GM12878 (cell line): ENCODE measurements around the gene ANK3. TPM values are rescaled to one million over a fixed set of nuclear protein-coding genes. Genes with fewer than 3 reads are reported as not detected.

Experiments used
- ATAC-seq: fragments of 200-7000 bp; cut with Tn5 transposase; 3 replicates; pipeline ENCODE4 v1.9.1; 2020; ENCODE audit warnings: mild to moderate bottlenecking, moderate library complexity
- BruUV-seq: library from RNA; stranded (reverse); fragments of 400-500 nt; replicated peaks from 2 replicates; lab custom pipeline; 2021; lab: Mats Ljungman, UMichigan
- CTCF ChIA-PET: fragments of 300-600 bp; sonication (Branson Sonifier 250); formaldehyde crosslinking; extraction: SDS; loops from one replicate; lab custom pipeline; 2021; ENCODE audit warnings: inconsistent platforms; lab: Yijun Ruan, JAX
- POLR2A ChIA-PET: fragments of 350-600 bp; formaldehyde crosslinking; extraction: SDS; loops from one replicate; lab custom pipeline; 2021; ENCODE audit warnings: inconsistent platforms; lab: Charles Lee
- RAD21 ChIA-PET: fragments of 300-600 bp; sonication (Branson Sonifier 250); formaldehyde crosslinking; loops from one replicate; lab custom pipeline; 2023; ENCODE audit warnings: antibody characterized with exemption; ENCODE audit not compliant: unreplicated experiment; lab: Charles Lee
- SMC1A ChIA-PET: fragments of 300-600 bp; sonication (Branson Sonifier 250); formaldehyde crosslinking; loops from one replicate; lab custom pipeline; 2023; ENCODE audit not compliant: unreplicated experiment, uncharacterized antibody; lab: Charles Lee
- DNase-seq: peaks from one replicate; pipeline ENCODE4 v3.0.0-alpha.2; 2011; ENCODE audit warnings: low read depth, low spot score
- FAIRE-seq: peaks from 3 replicates; lab custom pipeline; 2011; peaks lifted over from hg19 to GRCh38; lab: Jason Lieb, UNC
- H2AFZ ChIP-seq: 2 replicates; pipeline ENCODE4 v1.6.0; 2011; ENCODE audit warnings: low read depth, low read length, control low read depth; ENCODE audit not compliant: control insufficient read depth
- H3K27ac ChIP-seq: 2 replicates; pipeline ENCODE4 v1.5.1; 2011; ENCODE audit warnings: control low read depth; ENCODE audit not compliant: control insufficient read depth, insufficient read depth
- H3K27me3 ChIP-seq, 2 experiments: replicated peaks in 1 of 2; 2 replicates each; pipeline versions ENCODE4 v1.6.0 to v1.6.1; 2011; ENCODE audit warnings: low read length in 1 of 2; ENCODE audit not compliant: control insufficient read depth in 2 of 2, insufficient read depth in 2 of 2
- H3K36me3 ChIP-seq, 2 experiments: 2 replicates each; pipeline ENCODE4 v1.5.1; 2011; ENCODE audit warnings: low read length in 1 of 2; ENCODE audit not compliant: control insufficient read depth in 2 of 2, insufficient read depth in 2 of 2
- H3K4me1 ChIP-seq: 2 replicates; pipeline ENCODE4 v1.6.1; 2011; ENCODE audit warnings: mild to moderate bottlenecking, low read length, moderate library complexity, mixed read lengths; ENCODE audit not compliant: control insufficient read depth, insufficient read depth
- H3K4me2 ChIP-seq: 2 replicates; pipeline ENCODE4 v1.6.0; 2011; ENCODE audit warnings: control low read depth; ENCODE audit not compliant: control insufficient read depth, insufficient read depth
- H3K4me3 ChIP-seq: fragments of 200-600 bp; sonication (generic); 2 replicates; pipeline ENCODE4 v1.5.1; 2016
- H3K79me2 ChIP-seq: 2 replicates; pipeline ENCODE4 v1.6.0; 2011; ENCODE audit warnings: low read length; ENCODE audit not compliant: control insufficient read depth, insufficient read depth
- H3K9ac ChIP-seq: 2 replicates; pipeline ENCODE4 v1.8.0; 2011; ENCODE audit warnings: low read length, control low read depth, mixed read lengths; ENCODE audit not compliant: control insufficient read depth, insufficient read depth
- H3K9me3 ChIP-seq: replicated peaks from 3 replicates; pipeline ENCODE4 v1.5.1; 2011; ENCODE audit warnings: mild to moderate bottlenecking, low read length; ENCODE audit not compliant: control insufficient read depth, insufficient read depth
- H4K20me1 ChIP-seq: 2 replicates; pipeline ENCODE4 v1.6.0; 2011; ENCODE audit not compliant: control insufficient read depth, insufficient read depth
- CBX3 ChIP-seq: fragments of 200-600 bp; sonication (generic); IDR thresholded peaks from 2 replicates; pipeline ENCODE4 v1.6.1; 2016; ENCODE audit warnings: low read depth, borderline replicate concordance
- CHD4 ChIP-seq: fragments of 200-600 bp; sonication (generic); IDR thresholded peaks from 2 replicates; pipeline ENCODE4 v1.6.1; 2016; ENCODE audit warnings: mild to moderate bottlenecking
- EGR1 ChIP-seq, 2 experiments: IDR thresholded peaks; 1 replicate in 1 of 2; 2 replicates in 1 of 2; pipeline ENCODE4 v1.6.1; 2011 to 2012; ENCODE audit warnings: low read depth in 2 of 2, low read length in 2 of 2, borderline replicate concordance in 1 of 2, mild to moderate bottlenecking in 1 of 2, moderate library complexity in 1 of 2
- GATAD2B ChIP-seq: fragments of 450-650 bp; conservative IDR thresholded peaks from 2 replicates; pipeline ENCODE4 v1.6.1; 2017; ENCODE audit warnings: low read depth, mild to moderate bottlenecking, moderate library complexity
- POLR2A ChIP-seq: IDR thresholded peaks from 2 replicates; pipeline ENCODE4 v1.6.1; 2011; ENCODE audit warnings: low read depth, mild to moderate bottlenecking, low read length
- ZNF207 ChIP-seq: fragments of 450-650 bp; IDR thresholded peaks from 2 replicates; pipeline ENCODE4 v1.6.1; 2014; ENCODE audit warnings: antibody characterized with exemption, mild to moderate bottlenecking, borderline replicate concordance
- ZNF622 ChIP-seq: fragments of 450-650 bp; IDR thresholded peaks from 2 replicates; pipeline ENCODE4 v1.6.1; 2017; ENCODE audit warnings: mild to moderate bottlenecking, inconsistent platforms
- WGBS: methylation state at CpG from one replicate; pipeline ENCODE4 v1.1.6; 2016; ENCODE audit warnings: low lambda C conversion rate; ENCODE audit not compliant: insufficient replicate concordance, insufficient coverage; ENCODE audit errors: missing lambda C conversion rate; 5-methylcytosine and 5-hydroxymethylcytosine counted together
- in situ Hi-C: fragments of 300-500 bp; cut with MboI; formaldehyde crosslinking; loops from 9 replicates; pipeline ENCODE4 v1.14.3; 2018; ENCODE audit warnings: mixed read lengths
- intact Hi-C: fragments of 100-400 bp; cut with micrococcal nuclease; formaldehyde crosslinking; loops from one replicate; pipeline ENCODE4 v1.14.2; 2022; ENCODE audit not compliant: unreplicated experiment
- polyA plus RNA-seq, 11 experiments: library from polyadenylated mRNA; depleted of rRNA in 4 of 11; unstranded in 6 of 11; stranded (reverse) in 5 of 11; fragments of >200 nt; fragmentation: Nextera tagmentation in 4 of 11; fragmentation: Illumina TruSeq in 1 of 11; extraction: Ambion mirVana in 4 of 11; extraction: Trizol in 1 of 11; gene quantifications; 1 replicate in 1 of 11; 2 replicates in 10 of 11; pipeline versions ENCODE4 v1.2.1 to v1.2.3, GENCODE V29; 2011 to 2016; ENCODE audit warnings: inconsistent platforms in 2 of 11, missing spikeins in 2 of 11, low read depth in 1 of 11
- total RNA-seq, 4 experiments: library from RNA; depleted of rRNA in 3 of 4; stranded (reverse); fragments of >200 nt in 3 of 4; fragmentation: Illumina TruSeq in 1 of 4; extraction: Trizol in 1 of 4; gene quantifications; 2 replicates each; pipeline versions ENCODE4 v1.2.1 to v1.2.3, GENCODE V29; 2013 to 2021
- TF ChIP-seq, protein P1 (sequence below), 3 experiments: IDR thresholded peaks in 2 of 3; conservative IDR thresholded peaks in 1 of 3; 2 replicates each; pipeline ENCODE4 v1.5.1; 2011; ENCODE audit warnings: low read depth in 3 of 3, low read length in 3 of 3, mild to moderate bottlenecking in 3 of 3, control low read depth in 2 of 3, moderate library complexity in 2 of 3, inconsistent platforms in 1 of 3, mixed read lengths in 1 of 3; ENCODE audit not compliant: control insufficient read depth in 2 of 3, insufficient read depth in 1 of 3; ENCODE audit errors: extremely low read depth in 1 of 3
- TF ChIP-seq, protein P2 (sequence below): IDR thresholded peaks from 2 replicates; pipeline ENCODE4 v1.6.1; 2012; ENCODE audit warnings: improper control_type of control experiment, low read depth, low read length; ENCODE audit not compliant: insufficient replicate concordance
- TF ChIP-seq, protein P3 (sequence below): fragments of 450-650 bp; IDR thresholded peaks from 2 replicates; pipeline ENCODE4 v1.6.1; 2016; ENCODE audit warnings: mild to moderate bottlenecking
- TF ChIP-seq, protein P4 (sequence below): fragments of 450-650 bp; IDR thresholded peaks from 2 replicates; pipeline ENCODE4 v1.6.1; 2017; ENCODE audit warnings: mild to moderate bottlenecking, moderate library complexity

ANK3 gene
- total and polyA plus RNA-seq, 10 of the 15 experiments (the other 5 are each of a cell fraction or from before 2014, with no cell fraction given): 0.06 to 0.82 (median 0.20) TPM; not detected in 2

DNA sequence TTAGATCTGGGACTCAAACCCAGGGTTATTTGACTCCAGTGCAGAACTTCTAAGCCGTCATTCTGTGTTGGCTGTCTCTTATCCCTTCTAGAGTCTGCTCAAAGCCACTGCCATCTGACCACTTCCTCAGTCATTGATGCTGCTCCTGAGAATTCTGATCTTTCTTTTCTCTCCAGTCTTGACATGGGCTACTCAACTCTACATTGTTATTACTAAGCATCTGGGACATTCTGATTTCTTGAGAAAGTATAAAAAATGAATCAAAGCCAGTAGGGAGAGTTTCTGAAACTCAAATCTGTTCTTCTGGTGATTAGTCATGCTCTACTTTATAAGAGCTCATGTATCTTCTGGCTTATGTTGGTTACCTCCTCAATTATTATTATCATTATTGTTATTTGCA lies 48.7 kb downstream of the ANK3 start:
- H3K36me3 ChIP-seq: no peaks in the 10 kb centered on the region
- no peaks in the 10 kb centered on the region for H4K20me1 ChIP-seq
- no peak overlapping the region for H3K9ac ChIP-seq
- FAIRE-seq: no peak
- H3K27ac ChIP-seq: no peak overlapping the region
- ChIA-PET SMC1A (interaction anchor here (1.3 kb wide), 1 partner anchor 11 kb away, joined by 3 read pairs; no protein-coding TSS in a partner anchor), RAD21 (no interaction called here), POLR2A (interaction anchor here (1.0 kb wide), 1 partner anchor 9 kb away, joined by 3 read pairs; no protein-coding TSS in a partner anchor), CTCF (interaction anchor here (1.6 to 2.7 kb wide), 2 partner anchors 9 to 59 kb away, joined by 3 to 9 read pairs; no protein-coding TSS in a partner anchor)
- in situ Hi-C loops: no loop called here
- H3K27me3 ChIP-seq: no peaks in the 10 kb centered on the region
- no peaks in the 10 kb centered on the region for H3K9me3 ChIP-seq
- no TSS peak for BruUV-seq
- 0% methylated on average over 1 of the region's 1 CpG for WGBS
- DNase-seq: no peak
- H3K4me1 ChIP-seq: no peaks in the 10 kb centered on the region
- ATAC-seq: no peak
- no peak overlapping the region for H3K4me2 ChIP-seq
- H3K4me3 ChIP-seq: no peak overlapping the region
- H2AFZ ChIP-seq: no peak overlapping the region
- H3K79me2 ChIP-seq: no peaks in the 10 kb centered on the region
- intact Hi-C loops: no loop called here
- no peak for TF ChIP-seq POLR2A
- TF ChIP-seq EGR1 (IDR thresholded peaks at IDR 0.05; ENCODE audit: borderline replicate concordance in 1 of 2, low read depth in 2 of 2, low read length in 2 of 2): no peak
- TF ChIP-seq ZNF622: no peak
- TF ChIP-seq, protein P1, sequence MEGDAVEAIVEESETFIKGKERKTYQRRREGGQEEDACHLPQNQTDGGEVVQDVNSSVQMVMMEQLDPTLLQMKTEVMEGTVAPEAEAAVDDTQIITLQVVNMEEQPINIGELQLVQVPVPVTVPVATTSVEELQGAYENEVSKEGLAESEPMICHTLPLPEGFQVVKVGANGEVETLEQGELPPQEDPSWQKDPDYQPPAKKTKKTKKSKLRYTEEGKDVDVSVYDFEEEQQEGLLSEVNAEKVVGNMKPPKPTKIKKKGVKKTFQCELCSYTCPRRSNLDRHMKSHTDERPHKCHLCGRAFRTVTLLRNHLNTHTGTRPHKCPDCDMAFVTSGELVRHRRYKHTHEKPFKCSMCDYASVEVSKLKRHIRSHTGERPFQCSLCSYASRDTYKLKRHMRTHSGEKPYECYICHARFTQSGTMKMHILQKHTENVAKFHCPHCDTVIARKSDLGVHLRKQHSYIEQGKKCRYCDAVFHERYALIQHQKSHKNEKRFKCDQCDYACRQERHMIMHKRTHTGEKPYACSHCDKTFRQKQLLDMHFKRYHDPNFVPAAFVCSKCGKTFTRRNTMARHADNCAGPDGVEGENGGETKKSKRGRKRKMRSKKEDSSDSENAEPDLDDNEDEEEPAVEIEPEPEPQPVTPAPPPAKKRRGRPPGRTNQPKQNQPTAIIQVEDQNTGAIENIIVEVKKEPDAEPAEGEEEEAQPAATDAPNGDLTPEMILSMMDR (IDR thresholded peaks at IDR 0.05 in 2 of 3, conservative IDR thresholded peaks at IDR 0.05 in 1 of 3; ENCODE audit: control insufficient read depth in 2 of 3, extremely low read depth in 1 of 3, insufficient read depth in 1 of 3, low read depth in 3 of 3, low read length in 3 of 3): no peak
- TF ChIP-seq, protein P2, sequence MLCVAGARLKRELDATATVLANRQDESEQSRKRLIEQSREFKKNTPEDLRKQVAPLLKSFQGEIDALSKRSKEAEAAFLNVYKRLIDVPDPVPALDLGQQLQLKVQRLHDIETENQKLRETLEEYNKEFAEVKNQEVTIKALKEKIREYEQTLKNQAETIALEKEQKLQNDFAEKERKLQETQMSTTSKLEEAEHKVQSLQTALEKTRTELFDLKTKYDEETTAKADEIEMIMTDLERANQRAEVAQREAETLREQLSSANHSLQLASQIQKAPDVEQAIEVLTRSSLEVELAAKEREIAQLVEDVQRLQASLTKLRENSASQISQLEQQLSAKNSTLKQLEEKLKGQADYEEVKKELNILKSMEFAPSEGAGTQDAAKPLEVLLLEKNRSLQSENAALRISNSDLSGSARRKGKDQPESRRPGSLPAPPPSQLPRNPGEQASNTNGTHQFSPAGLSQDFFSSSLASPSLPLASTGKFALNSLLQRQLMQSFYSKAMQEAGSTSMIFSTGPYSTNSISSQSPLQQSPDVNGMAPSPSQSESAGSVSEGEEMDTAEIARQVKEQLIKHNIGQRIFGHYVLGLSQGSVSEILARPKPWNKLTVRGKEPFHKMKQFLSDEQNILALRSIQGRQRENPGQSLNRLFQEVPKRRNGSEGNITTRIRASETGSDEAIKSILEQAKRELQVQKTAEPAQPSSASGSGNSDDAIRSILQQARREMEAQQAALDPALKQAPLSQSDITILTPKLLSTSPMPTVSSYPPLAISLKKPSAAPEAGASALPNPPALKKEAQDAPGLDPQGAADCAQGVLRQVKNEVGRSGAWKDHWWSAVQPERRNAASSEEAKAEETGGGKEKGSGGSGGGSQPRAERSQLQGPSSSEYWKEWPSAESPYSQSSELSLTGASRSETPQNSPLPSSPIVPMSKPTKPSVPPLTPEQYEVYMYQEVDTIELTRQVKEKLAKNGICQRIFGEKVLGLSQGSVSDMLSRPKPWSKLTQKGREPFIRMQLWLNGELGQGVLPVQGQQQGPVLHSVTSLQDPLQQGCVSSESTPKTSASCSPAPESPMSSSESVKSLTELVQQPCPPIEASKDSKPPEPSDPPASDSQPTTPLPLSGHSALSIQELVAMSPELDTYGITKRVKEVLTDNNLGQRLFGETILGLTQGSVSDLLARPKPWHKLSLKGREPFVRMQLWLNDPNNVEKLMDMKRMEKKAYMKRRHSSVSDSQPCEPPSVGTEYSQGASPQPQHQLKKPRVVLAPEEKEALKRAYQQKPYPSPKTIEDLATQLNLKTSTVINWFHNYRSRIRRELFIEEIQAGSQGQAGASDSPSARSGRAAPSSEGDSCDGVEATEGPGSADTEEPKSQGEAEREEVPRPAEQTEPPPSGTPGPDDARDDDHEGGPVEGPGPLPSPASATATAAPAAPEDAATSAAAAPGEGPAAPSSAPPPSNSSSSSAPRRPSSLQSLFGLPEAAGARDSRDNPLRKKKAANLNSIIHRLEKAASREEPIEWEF: no peak
- TF ChIP-seq ZNF207: no peak
- TF ChIP-seq, protein P3, sequence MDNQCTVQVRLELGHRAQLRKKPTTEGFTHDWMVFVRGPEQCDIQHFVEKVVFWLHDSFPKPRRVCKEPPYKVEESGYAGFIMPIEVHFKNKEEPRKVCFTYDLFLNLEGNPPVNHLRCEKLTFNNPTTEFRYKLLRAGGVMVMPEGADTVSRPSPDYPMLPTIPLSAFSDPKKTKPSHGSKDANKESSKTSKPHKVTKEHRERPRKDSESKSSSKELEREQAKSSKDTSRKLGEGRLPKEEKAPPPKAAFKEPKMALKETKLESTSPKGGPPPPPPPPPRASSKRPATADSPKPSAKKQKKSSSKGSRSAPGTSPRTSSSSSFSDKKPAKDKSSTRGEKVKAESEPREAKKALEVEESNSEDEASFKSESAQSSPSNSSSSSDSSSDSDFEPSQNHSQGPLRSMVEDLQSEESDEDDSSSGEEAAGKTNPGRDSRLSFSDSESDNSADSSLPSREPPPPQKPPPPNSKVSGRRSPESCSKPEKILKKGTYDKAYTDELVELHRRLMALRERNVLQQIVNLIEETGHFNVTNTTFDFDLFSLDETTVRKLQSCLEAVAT: no peak
- TF ChIP-seq, protein P4, sequence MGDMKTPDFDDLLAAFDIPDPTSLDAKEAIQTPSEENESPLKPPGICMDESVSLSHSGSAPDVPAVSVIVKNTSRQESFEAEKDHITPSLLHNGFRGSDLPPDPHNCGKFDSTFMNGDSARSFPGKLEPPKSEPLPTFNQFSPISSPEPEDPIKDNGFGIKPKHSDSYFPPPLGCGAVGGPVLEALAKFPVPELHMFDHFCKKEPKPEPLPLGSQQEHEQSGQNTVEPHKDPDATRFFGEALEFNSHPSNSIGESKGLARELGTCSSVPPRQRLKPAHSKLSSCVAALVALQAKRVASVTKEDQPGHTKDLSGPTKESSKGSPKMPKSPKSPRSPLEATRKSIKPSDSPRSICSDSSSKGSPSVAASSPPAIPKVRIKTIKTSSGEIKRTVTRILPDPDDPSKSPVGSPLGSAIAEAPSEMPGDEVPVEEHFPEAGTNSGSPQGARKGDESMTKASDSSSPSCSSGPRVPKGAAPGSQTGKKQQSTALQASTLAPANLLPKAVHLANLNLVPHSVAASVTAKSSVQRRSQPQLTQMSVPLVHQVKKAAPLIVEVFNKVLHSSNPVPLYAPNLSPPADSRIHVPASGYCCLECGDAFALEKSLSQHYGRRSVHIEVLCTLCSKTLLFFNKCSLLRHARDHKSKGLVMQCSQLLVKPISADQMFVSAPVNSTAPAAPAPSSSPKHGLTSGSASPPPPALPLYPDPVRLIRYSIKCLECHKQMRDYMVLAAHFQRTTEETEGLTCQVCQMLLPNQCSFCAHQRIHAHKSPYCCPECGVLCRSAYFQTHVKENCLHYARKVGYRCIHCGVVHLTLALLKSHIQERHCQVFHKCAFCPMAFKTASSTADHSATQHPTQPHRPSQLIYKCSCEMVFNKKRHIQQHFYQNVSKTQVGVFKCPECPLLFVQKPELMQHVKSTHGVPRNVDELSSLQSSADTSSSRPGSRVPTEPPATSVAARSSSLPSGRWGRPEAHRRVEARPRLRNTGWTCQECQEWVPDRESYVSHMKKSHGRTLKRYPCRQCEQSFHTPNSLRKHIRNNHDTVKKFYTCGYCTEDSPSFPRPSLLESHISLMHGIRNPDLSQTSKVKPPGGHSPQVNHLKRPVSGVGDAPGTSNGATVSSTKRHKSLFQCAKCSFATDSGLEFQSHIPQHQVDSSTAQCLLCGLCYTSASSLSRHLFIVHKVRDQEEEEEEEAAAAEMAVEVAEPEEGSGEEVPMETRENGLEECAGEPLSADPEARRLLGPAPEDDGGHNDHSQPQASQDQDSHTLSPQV: no peak
- no peak for TF ChIP-seq GATAD2B
- TF ChIP-seq CBX3: no peak
- TF ChIP-seq CHD4: no peak
